GM21528 (cell line): ENCODE data around the gene TNFSF13B.
A peak's percentile ranks its signal among the peaks of the same experiment; 100 is the strongest.
"Not testable (repeated sequence)": the region's sequence is repeated elsewhere in the genome, so short reads cannot be mapped to it uniquely, and the experiment has no call there.

Experiments
- ATAC-seq: cut with Tn5 transposase; IDR thresholded peaks from one replicate; pipeline ENCODE4 v1.9.1; 2021; ENCODE audit warnings: mild to moderate bottlenecking, moderate library complexity; ENCODE audit not compliant: unreplicated experiment, low FRiP score

TNFSF13B gene

GRCh38 chr13:108276060-108276459 lies 6.5 kb downstream of the TNFSF13B start:
- no peak for ATAC-seq

GRCh38 chr13:108278466-108278865 lies 8.9 kb downstream of the TNFSF13B start:
- ATAC-seq = no peak

- no peak for ATAC-seq
Observed at GRCh38 chr13:108281901-108282300, 12.4 kb downstream of the TNFSF13B start.

- ATAC-seq = no peak
Observed at GRCh38 chr13:108283110-108283509, 13.6 kb downstream of the TNFSF13B start.

GRCh38 chr13:108288741-108289140 lies 19.2 kb downstream of the TNFSF13B start:
- no peak for ATAC-seq

- no peak for ATAC-seq
Observed at GRCh38 chr13:108289819-108290218, 20.3 kb downstream of the TNFSF13B start.

- no peak for ATAC-seq
Observed at GRCh38 chr13:108297114-108297513, 27.6 kb downstream of the TNFSF13B start.

- ATAC-seq = no peak
Observed at GRCh38 chr13:108302279-108302678, 32.8 kb downstream of the TNFSF13B start.

- no peak for ATAC-seq
Observed at GRCh38 chr13:108304170-108305016, 34.9 kb downstream of the TNFSF13B start.

- ATAC-seq = peak; percentile 74
Observed at GRCh38 chr13:108305655-108306054, 36.1 kb downstream of the TNFSF13B start.

- no peak for ATAC-seq
Observed at GRCh38 chr13:108306860-108307259, 37.3 kb downstream of the TNFSF13B start.

GRCh38 chr13:108311596-108311995 lies 42.1 kb downstream of the TNFSF13B start:
- not testable (repeated sequence) for ATAC-seq

- ATAC-seq = no peak
Observed at GRCh38 chr13:108313382-108313781, 43.9 kb downstream of the TNFSF13B start.

GRCh38 chr13:108315273-108315672 lies 45.8 kb downstream of the TNFSF13B start:
- ATAC-seq = peak; percentile 69

GRCh38 chr13:108315991-108316390 lies 46.5 kb downstream of the TNFSF13B start:
- ATAC-seq = no peak

- no peak for ATAC-seq
Observed at GRCh38 chr13:108316413-108316812, 46.9 kb downstream of the TNFSF13B start.

GRCh38 chr13:108322206-108322824 lies 52.8 kb downstream of the TNFSF13B start:
- ATAC-seq = peak; percentile 90

- ATAC-seq = no peak
Observed at GRCh38 chr13:108323031-108323430, 53.5 kb downstream of the TNFSF13B start.

GRCh38 chr13:108325863-108326262 lies 56.3 kb downstream of the TNFSF13B start:
- ATAC-seq = no peak

- peak; percentile 89 for ATAC-seq
Observed at GRCh38 chr13:108326309-108326708, 56.8 kb downstream of the TNFSF13B start.

GRCh38 chr13:108328848-108329247 lies 59.3 kb downstream of the TNFSF13B start:
- ATAC-seq = no peak

GRCh38 chr13:108332791-108333190 lies 63.3 kb downstream of the TNFSF13B start:
- no peak for ATAC-seq
